AG09309 (cell line): ENCODE results near the gene ETV6.

Experiments used
- DNase-seq: peaks from one replicate; pipeline ENCODE4 v3.0.0-alpha.2; 2010; ENCODE audit warnings: low read depth
- H3K4me3 ChIP-seq: 2 replicates; pipeline ENCODE4 v1.5.1; 2011; ENCODE audit warnings: mild to moderate bottlenecking, low read depth, low read length, moderate library complexity; ENCODE audit not compliant: control insufficient read depth
- TF ChIP-seq, protein P1 (sequence below): IDR thresholded peaks from 2 replicates; pipeline ENCODE4 v1.5.1; 2011; ENCODE audit warnings: mild to moderate bottlenecking, low read depth, low read length, inconsistent platforms; ENCODE audit not compliant: insufficient read depth, control insufficient read depth; ENCODE audit errors: missing control alignments

ETV6 gene

DNA sequence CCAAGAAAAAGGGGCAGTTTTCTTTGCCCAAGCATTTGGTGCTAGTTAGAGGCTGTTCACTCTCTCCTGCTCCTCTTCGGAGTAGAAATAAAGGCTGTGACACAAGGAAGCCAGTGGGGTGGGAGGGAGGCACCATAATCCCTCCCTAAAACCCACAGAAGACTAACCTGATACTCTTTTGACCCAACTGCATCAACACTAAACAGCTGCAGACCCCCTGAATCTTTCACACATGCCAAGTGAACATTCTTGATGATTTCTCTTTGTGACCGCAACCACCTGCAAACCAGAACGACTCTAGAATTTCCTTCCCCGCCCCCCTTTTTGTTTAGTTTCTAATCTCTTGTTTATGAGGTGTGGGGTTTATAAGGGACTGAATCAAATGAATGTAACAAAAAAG, 245.4 kb downstream of the ETV6 start:
- TF ChIP-seq, protein P1, sequence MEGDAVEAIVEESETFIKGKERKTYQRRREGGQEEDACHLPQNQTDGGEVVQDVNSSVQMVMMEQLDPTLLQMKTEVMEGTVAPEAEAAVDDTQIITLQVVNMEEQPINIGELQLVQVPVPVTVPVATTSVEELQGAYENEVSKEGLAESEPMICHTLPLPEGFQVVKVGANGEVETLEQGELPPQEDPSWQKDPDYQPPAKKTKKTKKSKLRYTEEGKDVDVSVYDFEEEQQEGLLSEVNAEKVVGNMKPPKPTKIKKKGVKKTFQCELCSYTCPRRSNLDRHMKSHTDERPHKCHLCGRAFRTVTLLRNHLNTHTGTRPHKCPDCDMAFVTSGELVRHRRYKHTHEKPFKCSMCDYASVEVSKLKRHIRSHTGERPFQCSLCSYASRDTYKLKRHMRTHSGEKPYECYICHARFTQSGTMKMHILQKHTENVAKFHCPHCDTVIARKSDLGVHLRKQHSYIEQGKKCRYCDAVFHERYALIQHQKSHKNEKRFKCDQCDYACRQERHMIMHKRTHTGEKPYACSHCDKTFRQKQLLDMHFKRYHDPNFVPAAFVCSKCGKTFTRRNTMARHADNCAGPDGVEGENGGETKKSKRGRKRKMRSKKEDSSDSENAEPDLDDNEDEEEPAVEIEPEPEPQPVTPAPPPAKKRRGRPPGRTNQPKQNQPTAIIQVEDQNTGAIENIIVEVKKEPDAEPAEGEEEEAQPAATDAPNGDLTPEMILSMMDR, result no peak
- H3K4me3 ChIP-seq, result no peak overlapping the region
- DNase-seq, result no peak

DNA sequence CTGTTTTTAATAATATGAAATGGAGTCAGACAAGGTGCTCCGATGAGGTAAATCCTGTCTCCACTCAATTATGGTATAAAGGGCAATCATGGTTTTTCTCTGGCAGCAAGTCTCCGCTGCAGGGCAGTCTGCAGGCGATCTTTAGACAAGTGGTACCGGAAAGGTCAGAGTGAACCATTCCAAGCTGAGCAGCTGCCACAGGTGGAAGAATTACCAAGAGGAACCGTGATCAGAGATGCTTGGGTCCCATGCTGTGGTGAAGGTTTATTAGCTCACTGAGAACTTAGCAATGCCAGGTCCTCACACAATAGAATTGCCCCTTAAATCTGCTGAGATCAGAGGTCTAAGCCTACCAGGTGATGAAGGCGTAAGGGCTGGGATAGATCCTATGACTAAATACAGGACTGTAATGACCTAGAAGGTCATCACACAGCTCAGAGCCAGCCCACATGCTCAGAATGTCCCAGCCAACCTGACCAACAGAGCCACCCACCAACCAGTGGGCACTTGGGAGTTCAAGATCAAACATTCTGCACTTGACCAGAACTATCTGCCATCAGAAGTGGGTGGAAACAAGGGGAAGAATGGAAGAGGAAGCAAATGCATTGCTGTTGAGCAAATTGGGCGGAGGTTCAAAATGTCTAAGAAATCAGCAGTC, 246.1 kb downstream of the ETV6 start:
- H3K4me3 ChIP-seq, result no peak overlapping the region
- DNase-seq, result no peak
- TF ChIP-seq, protein P1, result no peak

DNA sequence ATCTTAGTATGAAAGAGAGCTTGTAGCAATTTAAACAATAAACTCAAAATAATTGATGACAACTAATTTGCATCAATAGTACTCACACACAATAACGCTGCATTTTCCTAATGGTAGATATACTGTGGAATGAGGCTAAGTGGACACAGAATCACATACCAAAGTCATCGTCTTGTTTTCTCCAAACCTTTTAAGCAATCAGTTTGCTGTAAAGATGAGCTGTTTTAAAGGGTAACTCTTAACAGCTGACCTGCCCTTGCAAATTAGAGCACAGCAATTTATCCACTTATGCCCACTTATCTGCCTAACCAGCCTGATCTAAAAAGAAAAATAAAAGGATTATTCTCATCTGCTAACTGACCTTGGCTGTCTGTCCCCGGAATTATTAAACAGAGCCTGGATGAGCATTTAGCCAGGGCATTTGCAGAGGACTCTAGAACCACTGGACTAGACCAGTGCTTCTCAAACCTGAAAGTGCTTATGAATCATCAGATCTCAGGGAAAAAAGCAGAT, 247.0 kb downstream of the ETV6 start:
- TF ChIP-seq, protein P1, result no peak
- no peak overlapping the region for H3K4me3 ChIP-seq
- DNase-seq, result no peak

DNA sequence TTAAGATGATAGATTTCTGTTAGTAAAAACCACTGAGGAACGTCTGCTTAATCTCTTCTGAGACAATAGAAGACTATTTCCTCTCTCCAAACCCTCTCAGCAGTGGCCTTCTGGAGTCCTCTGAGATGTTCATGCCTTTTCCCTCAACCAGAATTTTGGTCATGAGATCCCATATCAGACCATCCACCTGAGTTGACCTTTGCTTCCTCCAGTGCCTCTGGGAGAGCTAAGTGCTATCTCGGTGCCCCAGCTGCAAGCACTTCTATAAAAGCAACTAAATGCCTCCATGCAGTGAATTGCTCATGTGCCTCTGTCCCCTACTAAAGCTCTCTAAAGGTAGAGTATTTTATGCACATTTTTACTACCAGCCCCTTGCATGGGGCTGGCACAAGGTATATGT, 248.4 kb downstream of the ETV6 start:
- no peak for DNase-seq
- TF ChIP-seq, protein P1, result no peak
- no peak overlapping the region for H3K4me3 ChIP-seq

DNA sequence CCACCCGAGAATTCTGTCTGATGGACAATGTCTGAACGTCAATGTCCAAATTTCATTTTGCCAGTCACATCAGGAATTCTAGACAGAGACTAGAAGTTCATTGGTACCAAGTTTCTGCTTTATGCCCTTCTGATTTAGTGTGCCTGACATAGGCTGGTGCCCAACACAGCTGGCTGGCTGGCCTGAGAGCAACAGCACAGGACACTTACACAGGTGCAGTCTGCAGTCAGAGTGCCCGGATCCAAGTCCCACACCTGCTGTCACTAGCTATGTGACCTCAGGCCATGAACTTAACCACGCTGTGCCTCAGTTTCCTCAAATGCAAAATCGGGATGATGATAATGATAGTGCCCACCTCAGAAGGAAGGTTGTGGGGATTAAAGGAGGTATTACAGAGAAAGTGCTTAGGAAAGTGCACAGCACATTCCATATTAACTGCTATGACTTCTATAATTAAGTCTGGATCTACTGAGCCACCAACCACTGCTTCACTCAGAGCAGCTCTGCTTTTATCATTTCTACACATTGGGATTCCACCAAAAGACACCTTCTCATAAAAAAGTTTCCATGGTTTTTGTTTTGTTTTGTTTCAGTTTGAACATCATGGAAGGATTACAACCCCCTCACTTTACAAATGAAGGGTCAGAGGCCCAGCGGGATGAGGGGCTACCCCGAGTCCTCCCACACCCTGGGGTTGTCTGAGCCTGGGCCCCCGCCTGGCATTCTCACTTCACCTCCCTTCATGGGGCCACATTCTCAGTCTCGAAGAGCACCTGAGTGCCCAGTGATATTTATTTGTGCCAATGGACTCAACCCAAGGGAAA, 252.4 kb downstream of the ETV6 start:
- no peak overlapping the region for H3K4me3 ChIP-seq
- TF ChIP-seq, protein P1, result no peak
- DNase-seq, result no peak

DNA sequence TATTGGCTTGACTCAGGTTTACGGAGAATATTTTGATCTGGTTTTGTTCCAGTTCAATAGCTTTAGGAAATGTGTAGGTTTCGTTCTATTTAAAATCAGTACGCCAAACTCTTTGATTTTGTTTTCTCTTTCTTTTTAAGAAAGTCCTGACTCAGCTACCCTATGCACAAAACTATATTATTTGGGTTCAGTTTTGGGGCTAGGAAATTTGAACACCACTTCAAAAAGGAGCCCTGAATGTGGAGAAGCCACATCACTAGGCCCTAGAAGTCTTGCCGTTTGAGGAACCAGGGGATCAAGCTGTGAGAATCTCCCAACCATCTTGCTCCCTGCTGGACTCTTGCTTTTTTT, 253.0 kb downstream of the ETV6 start:
- DNase-seq, result no peak
- no peak overlapping the region for H3K4me3 ChIP-seq
- TF ChIP-seq, protein P1, result no peak
